Caco-2 (cell line): ENCODE results near the gene LDAH. TPM values are rescaled to one million over a fixed set of nuclear protein-coding genes. Genes with fewer than 3 reads are reported as not detected.
A peak's percentile ranks its signal among the peaks of the same experiment; 100 is the strongest.

Experiments used
- BruUV-seq: library from RNA; stranded (reverse); fragments of 400-500 nt; replicated peaks from 2 replicates; lab custom pipeline; 2021; lab: Mats Ljungman, UMichigan
- CTCF ChIA-PET: fragments of 300-600 bp; sonication (Branson Sonifier 250); formaldehyde crosslinking; loops from one replicate; lab custom pipeline; 2022; ENCODE audit warnings: antibody characterized with exemption; lab: Charles Lee
- POLR2A ChIA-PET: fragments of 300-600 bp; sonication (Branson Sonifier 250); formaldehyde crosslinking; loops from one replicate; lab custom pipeline; 2022; ENCODE audit warnings: antibody characterized with exemption; lab: Charles Lee
- DNase-seq, 2 experiments: peaks; one replicate each; pipeline versions ENCODE4 v3.0.0 to v3.0.0-alpha.2; 2020 to 2022
- H3K27me3 ChIP-seq: replicated peaks from 2 replicates; pipeline ENCODE4 v1.6.0; 2011; ENCODE audit warnings: low read length; ENCODE audit not compliant: control insufficient read depth, insufficient read depth
- H3K36me3 ChIP-seq: 2 replicates; pipeline ENCODE4 v1.5.1; 2011; ENCODE audit warnings: low read length; ENCODE audit not compliant: control insufficient read depth, insufficient read depth
- H3K4me1 ChIP-seq: fragments of 250-450 bp; sonication (Bioruptor Pico); 2 replicates; pipeline ENCODE4 v1.5.1; 2020; ENCODE audit warnings: mild to moderate bottlenecking
- H3K4me3 ChIP-seq: 2 replicates; pipeline ENCODE4 v1.5.1; 2011; ENCODE audit warnings: low read depth, mild to moderate bottlenecking, control low read depth, low read length
- H3K9me3 ChIP-seq: fragments of 250-450 bp; sonication (Bioruptor Pico); 2 replicates; pipeline ENCODE4 v1.5.1; 2020; ENCODE audit warnings: mild to moderate bottlenecking, moderate library complexity
- H3K27ac Mint-ChIP-seq: one replicate; pipeline ENCODE4 v1.8.0; 2022; ENCODE audit warnings: mixed read lengths; ENCODE audit not compliant: unreplicated experiment
- H3K27me3 Mint-ChIP-seq: one replicate; pipeline ENCODE4 v1.8.0; 2022; ENCODE audit warnings: mixed read lengths; ENCODE audit not compliant: insufficient read depth, unreplicated experiment
- H3K36me3 Mint-ChIP-seq: one replicate; pipeline ENCODE4 v1.8.0; 2022; ENCODE audit warnings: mild to moderate bottlenecking, mixed read lengths; ENCODE audit not compliant: insufficient read depth, unreplicated experiment
- H3K4me1 Mint-ChIP-seq: one replicate; pipeline ENCODE4 v1.8.0; 2022; ENCODE audit warnings: low read depth, mixed read lengths; ENCODE audit not compliant: unreplicated experiment
- H3K4me3 Mint-ChIP-seq: one replicate; pipeline ENCODE4 v1.8.0; 2022; ENCODE audit warnings: mild to moderate bottlenecking, moderate library complexity, mixed read lengths; ENCODE audit not compliant: unreplicated experiment
- H3K9me3 Mint-ChIP-seq: one replicate; pipeline ENCODE4 v1.8.0; 2022; ENCODE audit warnings: mixed read lengths; ENCODE audit not compliant: unreplicated experiment
- CTCF ChIP-seq, 2 experiments: fragments of 200-600 bp in 1 of 2; IDR thresholded peaks; 1 replicate in 1 of 2; 2 replicates in 1 of 2; pipeline versions ENCODE4 v1.5.1 to v1.8.0; 2011 to 2022; ENCODE audit warnings: antibody characterized with exemption in 1 of 2, control low read depth in 1 of 2, inconsistent platforms in 1 of 2, low read depth in 1 of 2, low read length in 1 of 2, mild to moderate bottlenecking in 1 of 2, moderate library complexity in 1 of 2; ENCODE audit not compliant: insufficient read depth in 1 of 2, severe bottlenecking in 1 of 2, unreplicated experiment in 1 of 2
- intact Hi-C: fragments of 100-400 bp; cut with micrococcal nuclease; formaldehyde crosslinking; loops from one replicate; pipeline ENCODE4 v1.10.0; 2022; ENCODE audit not compliant: unreplicated experiment
- total RNA-seq: library from RNA; stranded (reverse); gene quantifications from 2 replicates; pipeline ENCODE4 v1.2.3, GENCODE V29; 2022

LDAH gene
- total RNA-seq, 1 experiment from 2014 or later: 40.5 TPM

- Histone ChIP-seq H3K36me3 (0 out of 2 replicates have a peak, but pooled peaks cover 2% of the 10 kb centered on the region), H3K9me3 (no peaks in the 10 kb centered on the region), H3K27me3 (no peaks in the 10 kb centered on the region), H3K4me3 (no peak overlapping the region), H3K4me1 (no peaks in the 10 kb centered on the region)
- TF ChIP-seq CTCF (IDR thresholded peaks at IDR 0.05; ENCODE audit: insufficient read depth in 1 of 2, low read depth in 1 of 2, low read length in 1 of 2, severe bottlenecking in 1 of 2, unreplicated experiment in 1 of 2): peak; percentile 53 to 82
- ChIA-PET CTCF (no interaction called here), POLR2A (no interaction called here)
- no peaks in the 10 kb centered on the region for H3K9me3 Mint-ChIP-seq
- H3K4me3 Mint-ChIP-seq: no peak overlapping the region
- H3K4me1 Mint-ChIP-seq: no peaks in the 10 kb centered on the region
- H3K27ac Mint-ChIP-seq: no peak overlapping the region
- BruUV-seq: no TSS peak
- DNase-seq: peak in 1 of 2 experiments; percentile 58
- H3K36me3 Mint-ChIP-seq: peaks cover 31% of the 10 kb centered on the region
- intact Hi-C loops: loop anchor here (1.0 kb wide), 3 partner anchors 46 to 281 kb away; no protein-coding TSS in a partner anchor
- H3K27me3 Mint-ChIP-seq: no peaks in the 10 kb centered on the region
Observed at GRCh38 chr2:20682167-20682920, 140.6 kb downstream of the LDAH start.

GRCh38 chr2:20680744-20681375 lies 142.0 kb downstream of the LDAH start:
- H3K27me3 Mint-ChIP-seq: no peaks in the 10 kb centered on the region
- H3K4me1 Mint-ChIP-seq: peaks cover 9% of the 10 kb centered on the region
- no peaks in the 10 kb centered on the region for H3K9me3 ChIP-seq
- POLR2A ChIA-PET: no interaction called here
- TF ChIP-seq CTCF (IDR thresholded peaks at IDR 0.05; ENCODE audit: insufficient read depth in 1 of 2, low read depth in 1 of 2, low read length in 1 of 2, severe bottlenecking in 1 of 2, unreplicated experiment in 1 of 2): no peak
- CTCF ChIA-PET: no interaction called here
- H3K4me3 Mint-ChIP-seq: no peak overlapping the region
- intact Hi-C loops: no loop called here
- peaks cover 33% of the 10 kb centered on the region for H3K36me3 Mint-ChIP-seq
- H3K36me3 ChIP-seq: 0 out of 2 replicates have a peak, but pooled peaks cover 2% of the 10 kb centered on the region
- H3K27ac Mint-ChIP-seq: no peak overlapping the region
- peaks cover 4% of the 10 kb centered on the region for H3K4me1 ChIP-seq
- H3K4me3 ChIP-seq: no peak overlapping the region
- BruUV-seq: no TSS peak
- H3K27me3 ChIP-seq: no peaks in the 10 kb centered on the region
- no peak for DNase-seq
- H3K9me3 Mint-ChIP-seq: no peaks in the 10 kb centered on the region

- Histone ChIP-seq H3K27me3 (no peaks in the 10 kb centered on the region), H3K9me3 (no peaks in the 10 kb centered on the region), H3K4me3 (no peak overlapping the region), H3K36me3 (0 out of 2 replicates have a peak, but pooled peaks cover 2% of the 10 kb centered on the region), H3K4me1 (peaks cover 15% of the 10 kb centered on the region)
- H3K9me3 Mint-ChIP-seq: no peaks in the 10 kb centered on the region
- H3K27me3 Mint-ChIP-seq: no peaks in the 10 kb centered on the region
- BruUV-seq: no TSS peak
- H3K4me1 Mint-ChIP-seq: peaks cover 25% of the 10 kb centered on the region
- peaks cover 38% of the 10 kb centered on the region for H3K36me3 Mint-ChIP-seq
- no peak for DNase-seq
- no peak overlapping the region for H3K27ac Mint-ChIP-seq
- no peak overlapping the region for H3K4me3 Mint-ChIP-seq
- POLR2A ChIA-PET: no interaction called here
- CTCF ChIA-PET: interaction anchor here (0.6 to 7.1 kb wide), 3 partner anchors 18 to 285 kb away, joined by 4 to 281 read pairs (median 22); no protein-coding TSS in a partner anchor
- intact Hi-C loops: loop anchor here (5.0 kb wide), 2 partner anchors 144 to 364 kb away; partner anchors contain the start of genes APOB and LDAH
- TF ChIP-seq CTCF (IDR thresholded peaks at IDR 0.05; ENCODE audit: insufficient read depth in 1 of 2, low read depth in 1 of 2, low read length in 1 of 2, severe bottlenecking in 1 of 2, unreplicated experiment in 1 of 2): no peak
Observed at GRCh38 chr2:20678780-20679179, 144.1 kb downstream of the LDAH start.
